Adipose tissue (tissue), 3 donors: ENCODE data around the gene SPEM3. TPM values are rescaled to one million over a fixed set of nuclear protein-coding genes. Genes with fewer than 3 reads are reported as not detected.

ENCODE experiments used
- H3K27ac ChIP-seq: one replicate; pipeline ENCODE4 v1.5.1; 2013; ENCODE audit warnings: low read depth, low read length
- WGBS, 3 donors: extraction: QIAGEN DNeasy Blood & Tissue Kit; methylation state at CpG; one replicate each; pipeline ENCODE4 v1.1.7; 2013; 5-methylcytosine and 5-hydroxymethylcytosine counted together
- polyA plus RNA-seq, 3 donors: library from polyadenylated mRNA; stranded (reverse); fragments of 200-250 nt; gene quantifications; one replicate each; pipeline ENCODE4 v1.2.3, GENCODE V29; 2013
- donor health status: healthy with polysubstance abuse.
- donor health status: Bipolar disorder and iron deficiency.
- donor health status: healthy.

Gene SPEM3
- polyA plus RNA-seq, 3 donors: not detected

DNA sequence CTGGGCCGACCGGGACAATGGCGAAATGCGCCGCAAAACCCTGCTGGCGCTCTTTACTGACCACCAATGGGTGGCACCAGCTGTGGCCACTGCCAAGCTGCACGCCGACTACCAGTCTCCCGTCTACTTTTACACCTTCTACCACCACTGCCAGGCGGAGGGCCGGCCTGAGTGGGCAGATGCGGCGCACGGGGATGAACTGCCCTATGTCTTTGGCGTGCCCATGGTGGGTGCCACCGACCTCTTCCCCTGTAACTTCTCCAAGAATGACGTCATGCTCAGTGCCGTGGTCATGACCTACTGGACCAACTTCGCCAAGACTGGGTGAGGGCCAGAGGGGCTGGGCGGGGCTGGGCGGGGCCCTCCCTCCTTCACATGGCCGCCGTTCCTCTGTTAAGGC, 12.9 kb upstream of the SPEM3 start:
- no peak overlapping the region for H3K27ac ChIP-seq
- WGBS, 3 donors: 84 to 89% (median 87%) methylated on average over 23 of the region's 23 CpGs

DNA sequence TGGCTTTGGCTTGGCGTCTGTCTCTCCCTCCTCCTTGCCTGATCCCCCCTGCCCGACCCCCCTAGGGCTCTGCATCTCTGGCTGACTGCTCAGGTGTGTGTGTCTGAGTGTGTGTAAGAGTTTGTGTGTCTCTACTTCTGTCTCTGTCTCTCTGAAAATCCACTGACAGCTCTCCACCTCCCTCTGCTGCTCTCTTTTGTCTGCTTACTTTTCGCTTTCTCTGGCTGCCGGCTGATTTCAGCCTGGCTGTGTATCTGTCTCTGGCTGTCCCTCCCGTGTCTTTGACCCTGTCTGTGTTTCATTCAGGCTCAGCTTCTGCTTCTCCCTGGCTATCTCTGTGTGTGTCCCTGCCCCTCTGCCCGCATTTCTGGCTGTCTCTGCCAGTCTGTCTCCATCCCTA, 12.3 kb upstream of the SPEM3 start:
- 71 to 78% (median 77%) methylated on average over 6 of the region's 6 CpGs for WGBS, 3 donors

DNA sequence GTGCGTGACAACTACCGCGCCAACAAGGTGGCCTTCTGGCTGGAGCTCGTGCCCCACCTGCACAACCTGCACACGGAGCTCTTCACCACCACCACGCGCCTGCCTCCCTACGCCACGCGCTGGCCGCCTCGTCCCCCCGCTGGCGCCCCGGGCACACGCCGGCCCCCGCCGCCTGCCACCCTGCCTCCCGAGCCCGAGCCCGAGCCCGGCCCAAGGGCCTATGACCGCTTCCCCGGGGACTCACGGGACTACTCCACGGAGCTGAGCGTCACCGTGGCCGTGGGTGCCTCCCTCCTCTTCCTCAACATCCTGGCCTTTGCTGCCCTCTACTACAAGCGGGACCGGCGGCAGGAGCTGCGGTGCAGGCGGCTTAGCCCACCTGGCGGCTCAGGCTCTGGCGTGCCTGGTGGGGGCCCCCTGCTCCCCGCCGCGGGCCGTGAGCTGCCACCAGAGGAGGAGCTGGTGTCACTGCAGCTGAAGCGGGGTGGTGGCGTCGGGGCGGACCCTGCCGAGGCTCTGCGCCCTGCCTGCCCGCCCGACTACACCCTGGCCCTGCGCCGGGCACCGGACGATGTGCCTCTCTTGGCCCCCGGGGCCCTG, 11.5 kb upstream of the SPEM3 start:
- no peak overlapping the region for H3K27ac ChIP-seq
- WGBS, 3 donors: 93 to 96% (median 95%) methylated on average over 44 to 54 of the region's 54 CpGs

More for the DNA sequence above, 12.3 kb upstream of the SPEM3 start:
- no peak overlapping the region for H3K27ac ChIP-seq

DNA sequence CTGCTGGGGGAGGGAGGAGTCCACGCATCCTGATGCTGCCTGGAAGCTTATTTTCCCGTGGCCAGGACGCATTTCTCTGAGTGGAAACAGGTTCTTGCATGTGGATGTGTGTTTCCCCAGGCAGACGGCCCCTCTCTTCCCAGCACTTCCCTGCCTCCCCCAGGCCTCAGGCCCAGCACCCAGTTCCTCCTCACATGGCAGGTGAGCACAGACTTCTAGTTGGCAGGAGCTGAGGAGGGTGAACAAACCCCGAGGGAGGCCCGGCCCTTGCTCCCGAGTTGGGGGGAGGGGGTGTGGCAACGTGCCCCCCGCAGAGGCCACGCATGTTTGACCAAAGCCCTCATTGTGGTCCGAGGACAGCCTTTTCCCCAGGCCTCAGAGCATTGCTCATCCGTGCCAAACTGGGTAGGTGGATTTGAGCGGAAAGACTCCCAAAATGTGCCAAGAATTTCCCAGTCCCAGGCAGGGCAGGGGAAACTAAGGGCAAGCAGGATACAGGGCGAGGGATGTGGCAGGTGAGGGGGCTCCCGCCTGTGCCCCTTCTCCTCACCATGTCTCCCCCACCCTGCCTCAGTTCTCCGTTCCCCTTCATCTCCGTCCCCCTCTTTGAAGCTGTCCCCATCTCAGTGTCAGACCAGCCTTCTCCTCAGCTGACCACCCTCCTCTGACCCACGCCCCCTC, 10.0 kb upstream of the SPEM3 start:
- 64 to 74% (median 74%) methylated on average over 18 of the region's 18 CpGs for WGBS, 3 donors
- H3K27ac ChIP-seq: no peak overlapping the region

DNA sequence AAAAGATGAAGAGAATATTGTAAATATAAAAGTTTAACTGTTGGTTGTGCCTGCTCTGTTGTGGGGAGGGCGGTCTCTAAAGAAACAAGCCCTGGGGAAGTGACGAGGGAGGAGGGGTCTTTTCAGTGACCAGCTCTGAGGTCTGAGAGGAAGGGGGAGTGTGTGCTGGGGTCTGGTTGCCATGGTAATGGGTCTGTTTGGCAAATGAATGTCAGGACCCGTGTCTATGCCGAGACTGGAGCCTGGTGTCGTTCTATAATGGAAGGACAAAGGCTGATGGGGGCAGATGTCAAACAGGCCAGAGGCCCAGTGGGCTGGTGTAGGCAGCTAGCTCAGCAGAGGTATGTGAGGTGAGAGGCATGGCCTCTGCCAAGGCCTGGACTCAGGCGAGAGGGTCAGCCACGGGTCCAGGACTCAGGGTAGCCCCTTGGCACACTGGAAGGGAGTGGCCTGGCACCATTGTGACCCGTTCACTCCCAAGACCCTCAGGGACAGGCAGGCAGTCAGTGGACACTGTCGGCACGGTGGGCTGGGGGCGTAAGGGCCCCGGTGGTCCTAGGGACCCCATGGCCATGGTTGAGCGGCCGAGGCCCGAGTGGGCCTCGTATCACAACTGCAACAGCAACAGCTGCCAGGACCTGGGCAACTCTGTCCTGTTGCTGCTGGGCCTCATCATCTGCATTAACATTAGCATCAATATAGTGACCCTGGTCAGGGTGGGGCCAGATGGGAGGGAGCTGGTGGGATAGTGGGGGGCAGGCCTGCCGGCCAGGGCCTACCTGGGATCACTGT, 8.6 kb upstream of the SPEM3 start, which contains the start of gene SPEM1:
Gene SPEM1 (plus strand): TSS at position 506 of the 792 bp plus-strand sequence. CDS start 61 bp downstream, at position 567.
- WGBS, 3 donors: 79 to 87% (median 79%) methylated on average over 17 of the region's 17 CpGs
- no peak within 1 kb of the TSS for H3K27ac ChIP-seq

DNA sequence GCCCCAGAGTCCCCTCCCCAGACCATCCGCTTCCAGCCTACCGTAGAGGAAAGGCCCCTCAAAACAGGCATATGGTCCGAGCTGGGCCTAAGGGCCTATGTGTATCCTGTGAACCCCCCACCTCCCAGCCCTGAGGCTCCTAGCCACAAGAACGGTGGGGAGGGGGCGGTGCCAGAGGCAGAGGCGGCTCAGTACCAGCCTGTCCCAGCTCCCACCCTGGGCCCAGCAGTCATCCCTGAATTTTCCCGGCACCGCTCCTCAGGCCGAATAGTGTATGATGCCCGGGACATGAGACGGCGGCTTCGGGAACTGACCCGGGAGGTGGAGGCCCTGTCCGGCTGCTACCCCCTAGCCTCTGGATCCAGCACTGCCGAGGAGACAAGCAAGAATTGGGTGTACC, 7.5 kb upstream of the SPEM3 start:
- WGBS, 3 donors: 92 to 95% (median 94%) methylated on average over 16 of the region's 16 CpGs
- no peak overlapping the region for H3K27ac ChIP-seq

DNA sequence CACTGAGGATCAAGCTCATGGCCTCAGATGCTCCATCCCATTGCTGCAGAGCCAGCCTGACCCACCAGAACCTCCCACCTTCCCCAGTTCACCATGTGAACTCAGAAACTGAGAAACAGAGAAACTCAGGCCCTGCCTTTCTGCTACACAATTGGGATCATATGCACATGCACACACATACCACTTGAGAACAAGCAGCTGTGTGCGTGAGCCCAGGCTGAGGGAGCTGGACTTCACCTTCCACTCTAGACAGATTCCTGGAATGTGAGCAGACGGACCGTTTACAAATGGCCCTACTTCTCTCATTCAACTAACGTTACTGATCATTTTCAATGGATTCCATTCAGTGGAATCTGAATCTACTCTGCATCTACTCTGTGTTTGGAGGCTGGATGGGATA, 5.0 kb upstream of the SPEM3 start:
- H3K27ac ChIP-seq: no peak overlapping the region
- 61 to 78% (median 65%) methylated on average over 4 of the region's 4 CpGs for WGBS, 3 donors

DNA sequence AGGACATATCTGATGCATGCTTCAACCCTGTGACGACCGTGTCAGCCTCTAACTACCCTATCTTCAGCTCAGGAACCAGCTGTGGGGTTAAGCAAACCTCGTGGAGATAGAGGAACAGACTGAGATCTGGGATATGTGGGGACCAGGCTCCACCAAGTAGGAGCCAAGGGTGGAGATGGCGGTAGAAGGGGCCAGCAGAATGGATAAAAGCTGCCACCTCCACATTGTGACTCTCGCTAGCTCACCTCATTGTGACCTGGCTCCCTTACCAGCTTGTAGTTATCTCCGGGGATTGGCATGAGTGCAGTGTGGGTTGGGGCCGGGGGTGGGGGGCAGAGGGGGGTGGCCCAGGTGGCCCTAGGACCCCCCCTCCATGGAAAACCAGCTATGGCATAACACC, 3.3 kb upstream of the SPEM3 start, which contains the start of gene SPEM2:
Gene SPEM2 (plus strand): TSS at position 301 of the 400 bp plus-strand sequence. CDS start 73 bp downstream, at position 374.
- 71 to 85% (median 78%) methylated on average over 7 of the region's 7 CpGs for WGBS, 3 donors
- H3K27ac ChIP-seq: no peak within 1 kb of the TSS

DNA sequence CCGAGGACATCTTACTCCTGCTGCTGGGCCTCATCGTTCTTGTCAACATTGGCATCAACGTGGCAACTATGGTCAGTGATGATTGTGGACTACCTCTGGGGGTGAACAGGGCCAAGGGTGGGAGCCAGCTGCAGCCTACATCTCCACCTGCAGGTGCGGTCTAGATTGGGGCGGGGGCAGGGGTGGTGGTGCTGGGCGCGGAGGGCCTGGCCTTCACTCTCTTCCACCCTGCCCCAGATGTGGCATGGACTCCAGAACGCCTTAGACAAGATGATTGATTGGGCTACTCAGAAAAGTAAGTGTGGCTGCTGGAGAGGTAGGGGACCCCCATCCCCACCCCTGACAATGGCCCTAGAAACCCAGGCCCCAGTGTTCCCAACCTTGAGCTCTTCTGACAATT, 2.9 kb upstream of the SPEM3 start:
- WGBS, 3 donors: 80 to 85% (median 81%) methylated on average over 8 of the region's 8 CpGs
- H3K27ac ChIP-seq: no peak overlapping the region

DNA sequence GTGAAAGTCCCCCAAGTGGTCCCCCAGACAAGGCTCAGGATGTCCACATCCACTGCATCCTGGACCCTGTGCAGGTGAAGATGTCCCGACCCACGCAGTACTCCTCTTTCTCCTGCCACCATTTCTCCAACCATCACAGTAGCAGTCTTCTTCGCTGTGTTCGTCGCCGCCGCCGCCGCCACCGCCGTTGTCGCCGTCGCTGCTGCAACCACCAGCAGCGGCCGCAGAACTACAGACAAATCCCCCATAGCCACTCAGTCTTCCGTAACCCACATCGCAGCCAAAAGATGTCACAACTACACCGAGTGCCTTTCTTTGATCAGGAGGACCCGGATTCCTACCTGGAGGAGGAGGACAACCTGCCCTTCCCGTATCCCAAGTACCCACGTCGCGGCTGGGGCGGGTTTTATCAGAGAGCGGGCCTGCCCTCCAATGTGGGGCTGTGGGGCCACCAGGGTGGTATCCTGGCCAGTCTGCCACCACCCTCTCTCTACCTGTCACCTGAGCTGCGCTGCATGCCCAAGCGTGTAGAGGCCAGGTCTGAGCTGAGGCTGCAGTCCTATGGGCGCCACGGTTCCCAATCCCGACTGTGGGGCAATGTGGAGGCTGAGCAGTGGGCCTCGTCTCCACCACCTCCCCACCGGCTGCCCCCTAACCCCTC, 2.3 kb upstream of the SPEM3 start:
- no peak overlapping the region for H3K27ac ChIP-seq
- 93 to 97% (median 96%) methylated on average over 33 of the region's 33 CpGs for WGBS, 3 donors

DNA sequence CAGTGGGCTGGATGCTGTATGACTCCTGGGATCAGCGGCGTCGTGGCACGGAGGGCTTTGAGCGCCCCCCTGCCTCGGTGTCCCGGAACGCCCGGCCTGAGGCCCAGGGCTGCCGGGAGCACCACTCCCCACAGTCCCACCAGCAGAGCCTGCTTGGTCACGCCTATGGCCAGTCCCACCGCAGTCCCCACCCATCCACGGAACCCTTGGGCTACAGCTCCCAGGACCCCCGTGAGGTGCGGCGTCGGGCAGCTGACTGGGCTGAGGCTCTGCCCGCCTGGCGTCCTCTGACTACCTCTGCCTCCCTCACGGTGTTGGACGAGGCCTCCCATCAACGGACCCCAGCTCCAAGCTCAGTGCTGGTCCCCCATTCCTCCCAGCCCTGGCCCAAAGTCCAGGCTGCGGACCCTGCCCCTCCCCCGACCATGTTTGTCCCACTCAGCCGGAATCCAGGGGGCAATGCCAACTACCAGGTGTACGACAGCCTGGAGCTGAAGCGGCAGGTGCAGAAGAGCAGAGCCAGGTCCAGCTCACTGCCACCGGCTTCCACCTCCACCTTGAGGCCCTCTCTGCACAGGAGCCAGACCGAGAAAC, 1.7 kb upstream of the SPEM3 start:
- no peak overlapping the region for H3K27ac ChIP-seq
- 88 to 95% (median 92%) methylated on average over 27 to 29 of the region's 29 CpGs for WGBS, 3 donors

DNA sequence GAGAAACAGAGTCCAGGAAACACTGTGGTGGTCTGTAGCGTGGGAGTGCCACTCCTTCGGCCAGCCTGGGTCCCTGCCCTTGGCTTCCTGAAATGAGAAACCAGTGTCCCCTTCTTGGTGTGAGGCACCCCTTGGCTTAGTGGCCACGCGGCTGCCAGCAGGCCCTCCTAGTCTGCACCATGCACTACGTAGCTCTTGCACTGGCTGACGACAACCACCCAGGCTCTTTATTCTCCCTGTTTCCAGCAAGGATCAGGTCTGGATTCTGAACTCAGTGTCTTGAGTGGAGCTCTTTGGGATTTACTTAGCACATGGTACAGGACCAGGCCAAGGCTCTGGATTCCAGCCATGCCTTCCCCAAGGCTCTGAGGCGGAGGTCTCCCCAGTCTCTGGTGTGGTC, 1.1 kb upstream of the SPEM3 start:
- no peak overlapping the region for H3K27ac ChIP-seq
- 86 to 89% (median 88%) methylated on average over 7 of the region's 7 CpGs for WGBS, 3 donors

DNA sequence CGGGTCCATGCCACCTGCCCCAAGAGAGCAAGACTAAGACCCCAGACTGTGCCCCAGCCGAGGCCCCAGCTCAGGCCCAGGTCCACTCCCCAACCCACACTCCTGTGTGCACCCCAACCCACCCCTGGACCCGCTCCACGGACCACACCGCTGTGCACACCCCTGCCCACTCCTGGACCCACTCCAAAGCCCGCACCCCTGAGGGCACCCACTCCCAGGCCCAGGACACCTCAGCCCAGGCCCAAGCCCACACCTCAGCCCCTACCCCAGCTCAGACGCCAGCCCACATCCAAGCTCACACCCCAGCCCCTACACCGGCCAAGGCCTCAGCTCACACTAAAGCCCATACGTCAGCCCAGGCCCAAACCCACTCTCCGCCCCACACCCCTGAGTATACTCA, 1.1 kb downstream of the SPEM3 start:
- H3K27ac ChIP-seq: no peak overlapping the region
- WGBS, 3 donors: 89 to 93% (median 93%) methylated on average over 7 to 10 of the region's 10 CpGs

DNA sequence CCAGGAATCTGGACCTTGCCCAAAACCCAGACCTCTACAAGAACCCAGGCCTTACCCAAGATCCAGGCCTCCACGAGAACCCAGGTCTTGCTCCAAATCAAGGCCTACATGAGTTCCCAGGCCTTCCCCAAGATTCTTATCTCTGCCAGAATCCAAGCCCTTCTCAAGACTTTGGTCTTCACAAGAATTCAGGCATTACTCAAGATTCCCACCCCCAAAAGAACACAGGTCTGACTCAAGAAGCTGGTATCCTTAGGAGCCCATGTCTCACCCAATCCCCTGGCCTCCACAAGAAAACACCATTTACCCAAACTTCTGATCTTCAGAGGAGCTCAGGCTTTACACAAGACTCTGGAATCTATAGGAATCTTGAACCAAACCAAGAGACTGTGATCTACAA, 2.6 kb downstream of the SPEM3 start:
- H3K27ac ChIP-seq: no peak overlapping the region
- WGBS, 3 donors: 89 to 95% (median 95%) methylated on average over 1 of the region's 1 CpG

DNA sequence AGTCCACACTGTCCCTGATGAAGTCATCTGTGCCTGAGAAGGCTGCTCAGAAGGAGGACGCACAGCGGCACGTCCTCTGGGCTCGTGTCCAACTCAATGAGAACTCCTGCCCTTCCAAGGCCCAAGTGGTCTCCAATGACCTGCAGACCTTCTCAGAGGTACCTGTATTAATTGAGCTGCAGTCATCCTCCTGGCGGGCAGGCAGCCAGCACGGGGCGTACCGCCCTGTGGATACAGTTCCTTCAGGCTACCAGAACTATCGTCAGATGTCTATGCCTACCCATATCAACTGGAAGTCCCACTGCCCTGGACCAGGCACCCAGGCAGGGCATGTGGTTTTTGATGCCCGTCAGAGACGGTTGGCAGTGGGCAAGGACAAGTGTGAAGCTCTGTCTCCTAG, 3.6 kb downstream of the SPEM3 start:
- 90 to 94% (median 91%) methylated on average over 11 of the region's 11 CpGs for WGBS, 3 donors
- H3K27ac ChIP-seq: no peak overlapping the region

DNA sequence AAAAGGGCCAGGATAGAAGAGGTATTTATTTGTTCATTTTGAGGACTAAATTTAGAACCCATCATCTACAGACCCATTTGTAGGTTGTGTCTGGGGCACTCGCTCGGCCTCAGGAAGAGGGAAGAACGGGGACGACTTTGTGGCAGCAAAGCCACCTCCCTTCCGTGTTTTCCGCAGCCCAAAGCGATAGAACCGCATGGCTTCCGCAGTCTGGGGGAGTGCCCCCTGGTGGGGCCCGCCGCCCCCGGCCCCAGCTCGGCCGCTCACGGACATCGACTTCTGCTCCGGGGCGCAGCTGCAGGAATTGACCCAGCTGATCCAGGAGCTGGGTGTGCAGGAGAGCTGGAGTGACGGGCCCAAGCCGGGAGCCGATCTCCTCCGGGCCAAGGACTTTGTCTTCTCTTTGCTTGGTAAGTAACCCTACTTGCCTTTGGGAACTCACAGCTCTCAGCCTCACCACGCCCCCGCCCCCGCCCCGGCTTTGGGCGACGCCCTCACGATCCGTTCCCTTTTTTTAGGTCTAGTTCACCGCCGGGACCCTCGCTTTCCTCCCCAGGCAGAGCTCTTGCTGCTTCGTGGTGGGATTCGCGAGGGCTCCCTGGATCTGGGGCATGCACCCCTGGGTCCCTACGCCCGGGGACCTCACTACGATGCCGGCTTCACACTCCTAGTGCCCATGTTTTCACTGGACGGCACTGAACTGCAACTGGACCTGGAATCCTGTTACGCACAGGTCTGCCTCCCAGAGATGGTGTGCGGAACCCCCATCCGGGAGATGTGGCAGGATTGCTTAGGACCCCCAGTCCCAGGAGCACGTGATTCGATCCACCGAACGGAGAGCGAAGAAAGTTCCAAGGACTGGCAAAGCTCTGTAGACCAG, 7.3 kb downstream of the SPEM3 start:
- H3K27ac ChIP-seq: no peak overlapping the region
- 8 to 10% (median 9%) methylated on average over 48 to 49 of the region's 49 CpGs for WGBS, 3 donors

DNA sequence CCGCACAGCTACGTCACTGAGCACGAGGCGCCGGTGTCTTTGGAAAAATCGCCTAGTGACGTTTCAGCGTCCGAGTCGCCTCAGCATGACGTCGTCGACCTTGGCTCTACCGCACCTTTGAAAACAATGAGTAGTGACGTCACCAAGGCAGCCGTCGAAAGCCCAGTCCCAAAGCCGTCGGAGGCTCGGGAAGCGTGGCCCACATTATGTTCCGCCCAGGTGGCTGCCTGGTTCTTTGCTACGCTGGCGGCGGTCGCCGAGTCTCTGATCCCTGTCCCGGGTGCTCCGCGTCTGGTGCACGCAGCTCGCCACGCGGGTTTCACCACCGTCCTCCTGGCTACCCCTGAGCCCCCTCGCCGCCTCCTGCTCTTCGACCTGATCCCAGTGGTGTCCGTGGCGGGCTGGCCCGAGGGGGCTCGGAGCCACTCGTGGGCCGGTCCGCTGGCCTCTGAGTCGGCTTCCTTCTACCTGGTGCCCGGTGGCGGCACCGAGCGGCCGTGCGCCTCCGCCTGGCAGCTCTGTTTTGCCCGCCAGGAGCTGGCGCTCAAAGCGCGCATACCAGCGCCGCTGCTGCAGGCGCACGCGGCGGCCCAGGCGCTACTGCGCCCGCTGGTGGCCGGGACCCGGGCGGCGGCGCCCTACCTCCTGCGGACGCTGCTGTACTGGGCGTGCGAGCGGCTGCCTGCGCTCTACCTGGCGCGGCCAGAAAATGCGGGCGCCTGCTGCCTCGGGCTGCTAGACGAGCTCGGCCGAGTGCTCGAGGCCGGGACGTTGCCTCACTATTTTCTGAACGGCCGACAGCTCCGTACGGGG, 8.1 kb downstream of the SPEM3 start:
- WGBS, 3 donors: 4 to 9% (median 9%) methylated on average over 74 to 92 of the region's 92 CpGs
- no peak overlapping the region for H3K27ac ChIP-seq
